ENCODE data around the gene EBF3. TPM values are rescaled to one million over a fixed set of nuclear protein-coding genes. Genes with fewer than 3 reads are reported as not detected.

EBF3 gene
- total RNA-seq, 1 experiment from 2014 or later: not detected

- no TSS peak for BruUV-seq (replicated peaks)
- CTCF ChIA-PET: no interaction called here
- Mint-ChIP-seq H3K9me3 (ENCODE audit: low read depth, unreplicated experiment) (no peaks in the 10 kb centered on the region), H3K36me3 (ENCODE audit: insufficient read depth, unreplicated experiment) (no peaks in the 10 kb centered on the region), H3K27ac (ENCODE audit: unreplicated experiment) (no peak overlapping the region), H3K27me3 (ENCODE audit: unreplicated experiment) (no peaks in the 10 kb centered on the region), H3K4me1 (ENCODE audit: low read depth, unreplicated experiment) (no peaks in the 10 kb centered on the region), H3K4me3 (ENCODE audit: low read depth, unreplicated experiment) (no peak overlapping the region)
- no peak for TF ChIP-seq CTCF (IDR thresholded peaks at IDR 0.05; ENCODE audit: unreplicated experiment)
- intact Hi-C loops (cut with micrococcal nuclease; ENCODE audit: unreplicated experiment): no loop called here
- no peak for DNase-seq
These were observed 27.2 kb downstream of the EBF3 start for GRCh38 chr10:129936923-129937300.

- Mint-ChIP-seq H3K9me3 (ENCODE audit: low read depth, unreplicated experiment) (no peaks in the 10 kb centered on the region), H3K4me3 (ENCODE audit: low read depth, unreplicated experiment) (no peak overlapping the region), H3K4me1 (ENCODE audit: low read depth, unreplicated experiment) (no peaks in the 10 kb centered on the region), H3K27me3 (ENCODE audit: unreplicated experiment) (no peaks in the 10 kb centered on the region), H3K27ac (ENCODE audit: unreplicated experiment) (no peak overlapping the region), H3K36me3 (ENCODE audit: insufficient read depth, unreplicated experiment) (no peaks in the 10 kb centered on the region)
- no peak for DNase-seq
- CTCF ChIA-PET: no interaction called here
- intact Hi-C loops (cut with micrococcal nuclease; ENCODE audit: unreplicated experiment): no loop called here
- BruUV-seq (replicated peaks): no TSS peak
- TF ChIP-seq CTCF (IDR thresholded peaks at IDR 0.05; ENCODE audit: unreplicated experiment): no peak
These were observed 27.7 kb downstream of the EBF3 start for GRCh38 chr10:129936266-129936922.

GRCh38 chr10:129935867-129936152, 28.3 kb downstream of the EBF3 start:
- no peak for TF ChIP-seq CTCF (IDR thresholded peaks at IDR 0.05; ENCODE audit: unreplicated experiment)
- intact Hi-C loops (cut with micrococcal nuclease; ENCODE audit: unreplicated experiment): no loop called here

GRCh38 chr10:129935102-129935866, 28.8 kb downstream of the EBF3 start:
- Mint-ChIP-seq H3K36me3 (ENCODE audit: insufficient read depth, unreplicated experiment) (no peaks in the 10 kb centered on the region), H3K27me3 (ENCODE audit: unreplicated experiment) (no peaks in the 10 kb centered on the region), H3K4me3 (ENCODE audit: low read depth, unreplicated experiment) (no peak overlapping the region), H3K4me1 (ENCODE audit: low read depth, unreplicated experiment) (no peaks in the 10 kb centered on the region), H3K9me3 (ENCODE audit: low read depth, unreplicated experiment) (no peaks in the 10 kb centered on the region), H3K27ac (ENCODE audit: unreplicated experiment) (no peak overlapping the region)
- no peak for DNase-seq
- no peak for TF ChIP-seq CTCF (IDR thresholded peaks at IDR 0.05; ENCODE audit: unreplicated experiment)
- no TSS peak for BruUV-seq (replicated peaks)
- CTCF ChIA-PET: no interaction called here
- intact Hi-C loops (cut with micrococcal nuclease; ENCODE audit: unreplicated experiment): no loop called here

More at GRCh38 chr10:129935867-129936152, 28.3 kb downstream of the EBF3 start:
- no peak overlapping the region for H3K4me3 Mint-ChIP-seq (ENCODE audit: low read depth, unreplicated experiment)
- DNase-seq: no peak
- CTCF ChIA-PET: no interaction called here
- H3K4me1 Mint-ChIP-seq (ENCODE audit: low read depth, unreplicated experiment): no peaks in the 10 kb centered on the region
- H3K9me3 Mint-ChIP-seq (ENCODE audit: low read depth, unreplicated experiment): no peaks in the 10 kb centered on the region
- H3K36me3 Mint-ChIP-seq (ENCODE audit: insufficient read depth, unreplicated experiment): no peaks in the 10 kb centered on the region
- no peak overlapping the region for H3K27ac Mint-ChIP-seq (ENCODE audit: unreplicated experiment)
- BruUV-seq (replicated peaks): no TSS peak
- no peaks in the 10 kb centered on the region for H3K27me3 Mint-ChIP-seq (ENCODE audit: unreplicated experiment)

All from Calu3 (cell line).